ENCODE results near the gene SNRPA.

DNA sequence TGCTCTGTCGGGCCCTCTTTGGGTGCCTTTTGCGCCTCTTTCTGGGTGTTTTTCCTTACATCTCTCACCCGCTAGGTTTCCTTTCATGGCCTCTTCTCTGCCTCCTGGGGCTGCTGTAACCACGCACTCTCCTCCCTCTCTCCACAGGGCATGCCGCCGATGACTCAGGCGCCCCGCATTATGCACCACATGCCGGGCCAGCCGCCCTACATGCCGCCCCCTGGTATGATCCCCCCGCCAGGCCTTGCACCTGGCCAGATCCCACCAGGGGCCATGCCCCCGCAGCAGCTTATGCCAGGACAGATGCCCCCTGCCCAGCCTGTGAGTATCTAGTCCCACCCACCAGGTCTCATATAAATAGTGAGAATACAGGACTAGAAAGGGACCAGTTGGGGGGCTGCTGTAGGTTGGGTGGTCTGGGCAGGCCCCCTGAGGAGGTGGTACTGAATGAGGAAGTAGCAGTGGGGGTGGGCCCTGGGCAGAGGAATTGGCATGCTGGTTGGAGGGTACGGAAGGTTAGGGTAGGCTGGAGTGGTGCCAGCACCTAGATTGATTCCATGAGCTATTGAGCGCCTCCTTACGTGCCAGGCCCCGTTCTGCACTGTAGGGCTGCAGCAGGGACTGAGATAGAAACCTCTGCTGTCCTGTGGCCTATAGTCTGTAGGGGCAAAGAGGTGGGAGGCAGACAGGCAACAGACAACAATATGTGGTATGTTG, 11.9 kb downstream of the SNRPA start:
- TF ChIP-seq CREB1 (IDR thresholded peaks at IDR 0.05): no peak
- TF ChIP-seq CTCF (IDR thresholded peaks at IDR 0.05; ENCODE audit: control extremely low read depth in 1 of 3, insufficient read depth in 1 of 3, low read depth in 1 of 3, low read length in 3 of 3): no peak
- no peak for TF ChIP-seq CBX8 (IDR thresholded peaks at IDR 0.05; ENCODE audit: borderline replicate concordance, low read depth, low read length)
- TF ChIP-seq RFX5 (IDR thresholded peaks at IDR 0.05; ENCODE audit: borderline replicate concordance, low read depth, low read length): no peak
- TF ChIP-seq POLR2AphosphoS5 (IDR thresholded peaks at IDR 0.05; ENCODE audit: low read depth, low read length): no peak
- no peak for TF ChIP-seq CHD2 (IDR thresholded peaks at IDR 0.05; ENCODE audit: low read length)
- no peak for TF ChIP-seq ZNF274 (IDR thresholded peaks at IDR 0.05; ENCODE audit: borderline replicate concordance, extremely low read depth, low read length)
- no peak for TF ChIP-seq CHD1 (IDR thresholded peaks at IDR 0.05; ENCODE audit: low read depth, low read length)

Measured in H1 (cell line).